Neural cell (in vitro differentiated cells): ENCODE data around the gene SPTA1. TPM values are rescaled to one million over a fixed set of nuclear protein-coding genes. Genes with fewer than 3 reads are reported as not detected.

Experiments
- H2AFZ ChIP-seq: fragments of 200-600, 300-800 bp; sonication (generic), shearing (Covaris generic); 2 replicates; pipeline ENCODE4 v1.6.0; 2014; ENCODE audit warnings: low read depth, mild to moderate bottlenecking, antibody characterized with exemption, low read length, moderate library complexity
- H3F3A ChIP-seq: fragments of 200-600 bp; shearing (Covaris generic); 2 replicates; pipeline ENCODE4 v1.6.1; 2016; ENCODE audit warnings: mild to moderate bottlenecking, moderate library complexity, mixed read lengths, antibody characterized with exemption, low read length; ENCODE audit not compliant: insufficient read depth, poor library complexity, severe bottlenecking
- H3K27ac ChIP-seq: fragments of 200-600, 300-800 bp; sonication (generic), shearing (Covaris generic); 2 replicates; pipeline ENCODE4 v1.5.1; 2014; ENCODE audit warnings: mild to moderate bottlenecking, low read length, moderate library complexity
- H3K27me3 ChIP-seq: fragments of 300-800, 200-600 bp; sonication (generic), shearing (Covaris generic); 2 replicates; pipeline ENCODE4 v1.6.0; 2014; ENCODE audit warnings: mild to moderate bottlenecking, low read depth, low read length, moderate library complexity; ENCODE audit not compliant: insufficient read depth
- H3K36me3 ChIP-seq: fragments of 300-800, 200-600 bp; sonication (generic), shearing (Covaris generic); 2 replicates; pipeline ENCODE4 v1.5.1; 2014; ENCODE audit warnings: mild to moderate bottlenecking, antibody characterized with exemption, low read length, moderate library complexity; ENCODE audit not compliant: insufficient read depth
- H3K4me2 ChIP-seq: fragments of 300-800, 200-600 bp; sonication (generic), shearing (Covaris generic); 2 replicates; pipeline ENCODE4 v1.6.0; 2014; ENCODE audit warnings: mild to moderate bottlenecking, low read length
- H3K4me3 ChIP-seq: fragments of 300-800, 200-600 bp; sonication (generic), shearing (Covaris generic); 2 replicates; pipeline ENCODE4 v1.5.1; 2014; ENCODE audit warnings: mild to moderate bottlenecking, low read length, moderate library complexity
- H3K79me2 ChIP-seq: fragments of 200-600 bp; shearing (Covaris generic); replicated peaks from 2 replicates; pipeline ENCODE4 v1.6.0; 2014; ENCODE audit warnings: mild to moderate bottlenecking, low read length, moderate library complexity; ENCODE audit not compliant: insufficient read depth
- H3K9ac ChIP-seq: fragments of 300-800, 200-600 bp; sonication (generic), shearing (Covaris generic); 2 replicates; pipeline ENCODE4 v1.6.1; 2016; ENCODE audit warnings: mild to moderate bottlenecking, low read length, mixed read lengths
- H3K9me2 ChIP-seq: fragments of 200-600 bp; shearing (Covaris generic); 2 replicates; pipeline ENCODE4 v1.6.1; 2016; ENCODE audit warnings: mild to moderate bottlenecking, low read length, mixed read lengths; ENCODE audit not compliant: insufficient read depth
- H3K9me3 ChIP-seq: fragments of 200-600, 300-800 bp; sonication (generic), shearing (Covaris generic); 2 replicates; pipeline ENCODE4 v1.6.1; 2016; ENCODE audit warnings: mild to moderate bottlenecking, mixed run types, low read length, moderate library complexity, mixed read lengths
- H4K20me1 ChIP-seq: fragments of 200-600 bp; shearing (Covaris generic); 2 replicates; pipeline ENCODE4 v1.6.1; 2016; ENCODE audit warnings: mild to moderate bottlenecking, mixed run types; ENCODE audit not compliant: insufficient read depth
- CTCF ChIP-seq: fragments of 450-650 bp; IDR thresholded peaks from 2 replicates; pipeline ENCODE4 v1.5.1; 2014; ENCODE audit warnings: antibody characterized with exemption, mild to moderate bottlenecking, moderate library complexity; ENCODE audit not compliant: poor library complexity, severe bottlenecking
- EP300 ChIP-seq: fragments of 450-650 bp; conservative IDR thresholded peaks from 2 replicates; pipeline ENCODE4 v1.6.1; 2014; ENCODE audit warnings: antibody characterized with exemption, mild to moderate bottlenecking, moderate library complexity; ENCODE audit not compliant: poor library complexity, severe bottlenecking
- EZH2 ChIP-seq: fragments of 200-600, 300-800 bp; shearing (Covaris generic), sonication (generic); IDR thresholded peaks from 2 replicates; pipeline ENCODE4 v1.6.1; 2014; ENCODE audit warnings: antibody characterized with exemption, low read length, borderline replicate concordance, mild to moderate bottlenecking; ENCODE audit not compliant: insufficient read depth, poor library complexity, severe bottlenecking
- MXI1 ChIP-seq: fragments of 450-650 bp; conservative IDR thresholded peaks from 2 replicates; pipeline ENCODE4 v1.6.1; 2014; ENCODE audit warnings: antibody characterized with exemption, mild to moderate bottlenecking; ENCODE audit not compliant: poor library complexity, severe bottlenecking
- POLR2AphosphoS5 ChIP-seq: IDR thresholded peaks from 2 replicates; pipeline ENCODE4 v1.6.1; 2012
- RAD21 ChIP-seq: fragments of 450-650 bp; conservative IDR thresholded peaks from 2 replicates; pipeline ENCODE4 v1.6.1; 2014; ENCODE audit warnings: antibody characterized with exemption, mild to moderate bottlenecking, moderate library complexity
- SMC3 ChIP-seq: fragments of 450-650 bp; conservative IDR thresholded peaks from 2 replicates; pipeline ENCODE4 v1.6.1; 2014; ENCODE audit warnings: antibody characterized with exemption, mild to moderate bottlenecking, moderate library complexity; ENCODE audit not compliant: poor library complexity
- TAF1 ChIP-seq: IDR thresholded peaks from 2 replicates; pipeline ENCODE4 v1.6.1; 2012; ENCODE audit warnings: low read depth
- polyA plus RNA-seq: library from polyadenylated mRNA; depleted of rRNA; stranded (reverse); fragments of >200 nt; gene quantifications from 2 replicates; pipeline ENCODE4 v1.2.3, GENCODE V29; 2014
- TF ChIP-seq, protein P1 (sequence below): IDR thresholded peaks from 2 replicates; pipeline ENCODE4 v1.6.1; 2012; ENCODE audit warnings: borderline replicate concordance

The SPTA1 gene
- polyA plus RNA-seq, 1 donor from 2014 or later = not detected

DNA sequence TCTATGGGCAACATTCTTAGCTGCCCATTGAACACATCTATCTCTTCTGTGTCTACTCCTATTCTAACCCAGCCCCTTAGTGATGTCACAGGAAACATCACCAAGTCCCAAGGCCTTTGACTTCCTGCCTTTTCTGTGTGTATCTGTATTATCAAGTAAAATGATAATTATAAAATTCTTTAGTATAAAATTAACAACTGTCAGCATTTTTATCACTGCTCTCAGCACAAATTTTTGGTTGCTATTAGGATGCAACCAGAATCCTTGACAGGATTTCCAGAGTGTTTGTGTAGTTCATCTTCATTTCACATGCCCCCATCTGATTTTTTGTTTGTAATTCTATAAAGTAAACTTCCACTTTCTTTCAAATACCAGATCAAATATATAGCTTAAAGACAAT, 47.6 kb downstream of the SPTA1 start:
- H3K4me2 ChIP-seq = no peak overlapping the region
- H3K4me3 ChIP-seq = no peak overlapping the region
- H3K36me3 ChIP-seq = no peaks in the 10 kb centered on the region
- no peaks in the 10 kb centered on the region for H4K20me1 ChIP-seq
- TF ChIP-seq EP300 (no peak), CTCF (no peak), RAD21 (no peak), EZH2 (no peak), TAF1 (no peak), MXI1 (no peak)
- TF ChIP-seq, protein P1, sequence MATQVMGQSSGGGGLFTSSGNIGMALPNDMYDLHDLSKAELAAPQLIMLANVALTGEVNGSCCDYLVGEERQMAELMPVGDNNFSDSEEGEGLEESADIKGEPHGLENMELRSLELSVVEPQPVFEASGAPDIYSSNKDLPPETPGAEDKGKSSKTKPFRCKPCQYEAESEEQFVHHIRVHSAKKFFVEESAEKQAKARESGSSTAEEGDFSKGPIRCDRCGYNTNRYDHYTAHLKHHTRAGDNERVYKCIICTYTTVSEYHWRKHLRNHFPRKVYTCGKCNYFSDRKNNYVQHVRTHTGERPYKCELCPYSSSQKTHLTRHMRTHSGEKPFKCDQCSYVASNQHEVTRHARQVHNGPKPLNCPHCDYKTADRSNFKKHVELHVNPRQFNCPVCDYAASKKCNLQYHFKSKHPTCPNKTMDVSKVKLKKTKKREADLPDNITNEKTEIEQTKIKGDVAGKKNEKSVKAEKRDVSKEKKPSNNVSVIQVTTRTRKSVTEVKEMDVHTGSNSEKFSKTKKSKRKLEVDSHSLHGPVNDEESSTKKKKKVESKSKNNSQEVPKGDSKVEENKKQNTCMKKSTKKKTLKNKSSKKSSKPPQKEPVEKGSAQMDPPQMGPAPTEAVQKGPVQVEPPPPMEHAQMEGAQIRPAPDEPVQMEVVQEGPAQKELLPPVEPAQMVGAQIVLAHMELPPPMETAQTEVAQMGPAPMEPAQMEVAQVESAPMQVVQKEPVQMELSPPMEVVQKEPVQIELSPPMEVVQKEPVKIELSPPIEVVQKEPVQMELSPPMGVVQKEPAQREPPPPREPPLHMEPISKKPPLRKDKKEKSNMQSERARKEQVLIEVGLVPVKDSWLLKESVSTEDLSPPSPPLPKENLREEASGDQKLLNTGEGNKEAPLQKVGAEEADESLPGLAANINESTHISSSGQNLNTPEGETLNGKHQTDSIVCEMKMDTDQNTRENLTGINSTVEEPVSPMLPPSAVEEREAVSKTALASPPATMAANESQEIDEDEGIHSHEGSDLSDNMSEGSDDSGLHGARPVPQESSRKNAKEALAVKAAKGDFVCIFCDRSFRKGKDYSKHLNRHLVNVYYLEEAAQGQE = no peak
- no peaks in the 10 kb centered on the region for H3K9me3 ChIP-seq
- H3K9me2 ChIP-seq = no peaks in the 10 kb centered on the region
- no peaks in the 10 kb centered on the region for H3K27me3 ChIP-seq
- H3F3A ChIP-seq = no peaks in the 10 kb centered on the region
- H2AFZ ChIP-seq = no peak overlapping the region
- H3K27ac ChIP-seq = no peak overlapping the region
- H3K9ac ChIP-seq = no peak overlapping the region
- no peaks in the 10 kb centered on the region for H3K79me2 ChIP-seq

DNA sequence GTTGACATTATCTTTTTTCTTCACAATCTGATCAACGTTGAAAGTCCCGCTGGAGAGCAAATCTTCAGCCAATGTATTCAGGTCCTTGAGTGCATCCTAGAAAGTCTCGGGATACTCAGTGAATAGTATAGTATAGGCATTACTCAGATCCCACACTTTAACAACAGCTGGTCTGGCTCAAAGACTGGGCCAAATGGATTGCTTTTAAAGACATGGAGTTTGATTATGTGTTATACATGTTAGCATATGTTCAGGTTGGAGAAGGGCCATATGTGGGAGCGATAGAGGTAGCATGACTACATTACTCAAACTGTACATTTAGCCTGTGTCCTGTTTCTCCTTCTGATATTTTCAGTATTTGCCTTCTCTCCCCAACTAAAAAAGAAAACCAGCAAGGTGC, 48.4 kb downstream of the SPTA1 start:
- no peaks in the 10 kb centered on the region for H3K79me2 ChIP-seq
- TF ChIP-seq CTCF = no peak
- TF ChIP-seq RAD21 = no peak
- TF ChIP-seq POLR2AphosphoS5 = no peak
- TF ChIP-seq EZH2 = no peak
- no peak for TF ChIP-seq MXI1
- TF ChIP-seq, protein P1 = no peak
- no peak for TF ChIP-seq SMC3
- TF ChIP-seq TAF1 = no peak
- no peak for TF ChIP-seq EP300
- H3K36me3 ChIP-seq = no peaks in the 10 kb centered on the region

More for the DNA sequence above, 48.4 kb downstream of the SPTA1 start:
- Histone ChIP-seq H4K20me1 (no peaks in the 10 kb centered on the region), H3K27ac (no peak overlapping the region), H3K27me3 (no peaks in the 10 kb centered on the region), H3K9me3 (no peaks in the 10 kb centered on the region), H2AFZ (no peak overlapping the region), H3K4me3 (no peak overlapping the region), H3K9me2 (no peaks in the 10 kb centered on the region), H3K4me2 (no peak overlapping the region), H3F3A (no peaks in the 10 kb centered on the region), H3K9ac (no peak overlapping the region)
